HepG2 (cell line): Measurements from ENCODE around the gene COPZ1. TPM values are rescaled to one million over a fixed set of nuclear protein-coding genes. Genes with fewer than 3 reads are reported as not detected.

Experiments used
- CBFB ChIP-seq: sonication (generic); formaldehyde crosslinking; IDR thresholded peaks from 2 replicates; pipeline ENCODE4 v1.4.0; 2020; ENCODE audit warnings: missing genetic modification reagents
- CEBPB ChIP-seq: IDR thresholded peaks from 2 replicates; pipeline ENCODE4 v1.6.1; 2011; ENCODE audit warnings: low read depth, low read length, improper control_type of control experiment, borderline replicate concordance
- HOXA3 ChIP-seq: sonication (generic); formaldehyde crosslinking; IDR thresholded peaks from 2 replicates; pipeline ENCODE4 v1.5.0; 2020; ENCODE audit warnings: missing genetic modification reagents
- NCOA2 ChIP-seq: sonication (generic); formaldehyde crosslinking; IDR thresholded peaks from 2 replicates; pipeline ENCODE4 v1.8.0; 2022; ENCODE audit warnings: inconsistent platforms
- PREB ChIP-seq: sonication (generic); formaldehyde crosslinking; IDR thresholded peaks from 2 replicates; pipeline ENCODE4 v1.4.0; 2020; ENCODE audit warnings: missing genetic modification reagents
- THAP11 ChIP-seq: IDR thresholded peaks from 2 replicates; pipeline ENCODE4 v1.6.1; 2016; ENCODE audit warnings: missing biosample characterization, missing genetic modification reagents
- XRCC5 ChIP-seq: fragments of 200-400 bp; formaldehyde crosslinking; optimal IDR thresholded peaks from 2 replicates; pipeline ENCODE3; 2017; ENCODE audit warnings: mild to moderate bottlenecking, low read length
- ZBTB4 ChIP-seq: sonication (generic); formaldehyde crosslinking; IDR thresholded peaks from 2 replicates; pipeline ENCODE4 v1.4.0; 2020; ENCODE audit warnings: missing genetic modification reagents, mild to moderate bottlenecking, borderline replicate concordance
- ZEB1 ChIP-seq: IDR thresholded peaks from 2 replicates; pipeline ENCODE4 v1.6.1; 2012; ENCODE audit warnings: mild to moderate bottlenecking, low read depth, inconsistent platforms; ENCODE audit not compliant: insufficient replicate concordance
- ZMAT3 ChIP-seq: sonication (generic); formaldehyde crosslinking; conservative IDR thresholded peaks from 2 replicates; pipeline ENCODE4 v1.7.0; 2021; ENCODE audit warnings: missing genetic modification reagents
- ZNF12 ChIP-seq: sonication (generic); formaldehyde crosslinking; IDR thresholded peaks from 2 replicates; pipeline ENCODE4 v1.5.0; 2020; ENCODE audit warnings: missing genetic modification reagents
- ZNF121 ChIP-seq: sonication (generic); formaldehyde crosslinking; IDR thresholded peaks from 2 replicates; pipeline ENCODE4 v1.5.0; 2020; ENCODE audit warnings: mild to moderate bottlenecking, missing genetic modification reagents
- ZNF260 ChIP-seq: sonication (generic); formaldehyde crosslinking; IDR thresholded peaks from 2 replicates; pipeline ENCODE4 v1.4.0; 2020; ENCODE audit warnings: missing genetic modification reagents, low read depth, mild to moderate bottlenecking, borderline replicate concordance
- ZNF331 ChIP-seq: sonication (generic); formaldehyde crosslinking; IDR thresholded peaks from 2 replicates; pipeline ENCODE4 v1.4.0; 2020; ENCODE audit warnings: missing genetic modification reagents
- ZNF543 ChIP-seq: sonication (generic); formaldehyde crosslinking; IDR thresholded peaks from 2 replicates; pipeline ENCODE4 v1.4.0; 2020; ENCODE audit warnings: mild to moderate bottlenecking, missing genetic modification reagents
- ZNF614 ChIP-seq: IDR thresholded peaks from 2 replicates; pipeline ENCODE4 v1.6.1; 2018; ENCODE audit warnings: missing biosample characterization, missing genetic modification reagents, inconsistent platforms, borderline replicate concordance
- ZNF644 ChIP-seq: IDR thresholded peaks from 2 replicates; pipeline ENCODE4 v1.6.1; 2016; ENCODE audit warnings: low read depth
- polyA plus RNA-seq, 8 experiments: library from polyadenylated mRNA; depleted of rRNA in 3 of 8; stranded (reverse) in 7 of 8; unstranded in 1 of 8; fragments of >200 nt; fragmentation: Illumina TruSeq in 4 of 8; extraction: Trizol in 4 of 8; gene quantifications; 2 replicates each; pipeline versions ENCODE4 v1.2.1 to v1.2.3, GENCODE V29; 2011 to 2016; ENCODE audit warnings: low read depth in 4 of 8, missing spikeins in 1 of 8, mixed read lengths in 1 of 8; ENCODE audit not compliant: insufficient read depth in 1 of 8
- total RNA-seq, 5 experiments: library from RNA; depleted of rRNA; stranded (reverse); fragments of >200 nt; fragmentation: Illumina TruSeq; extraction: Trizol; gene quantifications; 2 replicates each; pipeline ENCODE4 v1.2.3, GENCODE V29; 2016; ENCODE audit warnings: low read depth in 1 of 5
- TF ChIP-seq, protein P1 (sequence below): IDR thresholded peaks from 2 replicates; pipeline ENCODE4 v1.6.1; 2016; ENCODE audit warnings: missing compliant biosample characterization, missing genetic modification reagents, borderline replicate concordance
- TF ChIP-seq, protein P2 (sequence below): sonication (generic); formaldehyde crosslinking; IDR thresholded peaks from 2 replicates; pipeline ENCODE4 v1.5.1; 2020; ENCODE audit warnings: missing genetic modification reagents, mild to moderate bottlenecking, borderline replicate concordance
- TF ChIP-seq, protein P3 (sequence below): sonication (generic); formaldehyde crosslinking; IDR thresholded peaks from 2 replicates; pipeline ENCODE4 v1.8.0; 2022; ENCODE audit warnings: missing genetic modification reagents, mild to moderate bottlenecking, moderate library complexity, borderline replicate concordance

COPZ1 gene
- total and polyA plus RNA-seq, 2 of the 13 experiments (the other 11 are each of a cell fraction or from before 2014, with no cell fraction given), result 125 to 184 TPM

GRCh38 chr12:54304187-54304810 lies 20.6 kb upstream of the COPZ1 start (continued):
- TF ChIP-seq, protein P1, sequence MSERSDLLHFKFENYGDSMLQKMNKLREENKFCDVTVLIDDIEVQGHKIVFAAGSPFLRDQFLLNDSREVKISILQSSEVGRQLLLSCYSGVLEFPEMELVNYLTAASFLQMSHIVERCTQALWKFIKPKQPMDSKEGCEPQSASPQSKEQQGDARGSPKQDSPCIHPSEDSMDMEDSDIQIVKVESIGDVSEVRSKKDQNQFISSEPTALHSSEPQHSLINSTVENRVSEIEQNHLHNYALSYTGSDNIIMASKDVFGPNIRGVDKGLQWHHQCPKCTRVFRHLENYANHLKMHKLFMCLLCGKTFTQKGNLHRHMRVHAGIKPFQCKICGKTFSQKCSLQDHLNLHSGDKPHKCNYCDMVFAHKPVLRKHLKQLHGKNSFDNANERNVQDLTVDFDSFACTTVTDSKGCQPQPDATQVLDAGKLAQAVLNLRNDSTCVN (CRISPR knock-in tag), result 0 out of 2 replicates have a peak, but pooled peaks have one; percentile 61
- TF ChIP-seq ZNF121 (CRISPR knock-in tag) (no peak), ZNF644 (CRISPR knock-in tag) (peak; percentile 91), ZNF614 (CRISPR knock-in tag) (peak; percentile 71; the same call in 1 of the 2 replicates), ZMAT3 (CRISPR knock-in tag) (no peak), CBFB (peak; percentile 80; the same call in 1 of the 2 replicates), ZBTB4 (peak; percentile 38; the same call in 1 of the 2 replicates), HOXA3 (peak; percentile 72), ZNF260 (CRISPR knock-in tag) (no peak), ZNF12 (CRISPR knock-in tag) (peak; percentile 83), PREB (CRISPR knock-in tag) (no peak), ZEB1 (peak; percentile 57), ZNF543 (no peak), NCOA2 (peak; percentile 71), THAP11 (CRISPR knock-in tag) (peak; percentile 63), XRCC5 (peak; percentile 79), CEBPB (peak; percentile 99), ZNF331 (CRISPR knock-in tag) (peak; percentile 89)
- TF ChIP-seq, protein P2, sequence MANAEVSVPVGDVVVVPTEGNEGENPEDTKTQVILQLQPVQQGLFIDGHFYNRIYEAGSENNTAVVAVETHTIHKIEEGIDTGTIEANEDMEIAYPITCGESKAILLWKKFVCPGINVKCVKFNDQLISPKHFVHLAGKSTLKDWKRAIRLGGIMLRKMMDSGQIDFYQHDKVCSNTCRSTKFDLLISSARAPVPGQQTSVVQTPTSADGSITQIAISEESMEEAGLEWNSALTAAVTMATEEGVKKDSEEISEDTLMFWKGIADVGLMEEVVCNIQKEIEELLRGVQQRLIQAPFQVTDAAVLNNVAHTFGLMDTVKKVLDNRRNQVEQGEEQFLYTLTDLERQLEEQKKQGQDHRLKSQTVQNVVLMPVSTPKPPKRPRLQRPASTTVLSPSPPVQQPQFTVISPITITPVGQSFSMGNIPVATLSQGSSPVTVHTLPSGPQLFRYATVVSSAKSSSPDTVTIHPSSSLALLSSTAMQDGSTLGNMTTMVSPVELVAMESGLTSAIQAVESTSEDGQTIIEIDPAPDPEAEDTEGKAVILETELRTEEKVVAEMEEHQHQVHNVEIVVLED (CRISPR knock-in tag), result no peak
- TF ChIP-seq, protein P3, sequence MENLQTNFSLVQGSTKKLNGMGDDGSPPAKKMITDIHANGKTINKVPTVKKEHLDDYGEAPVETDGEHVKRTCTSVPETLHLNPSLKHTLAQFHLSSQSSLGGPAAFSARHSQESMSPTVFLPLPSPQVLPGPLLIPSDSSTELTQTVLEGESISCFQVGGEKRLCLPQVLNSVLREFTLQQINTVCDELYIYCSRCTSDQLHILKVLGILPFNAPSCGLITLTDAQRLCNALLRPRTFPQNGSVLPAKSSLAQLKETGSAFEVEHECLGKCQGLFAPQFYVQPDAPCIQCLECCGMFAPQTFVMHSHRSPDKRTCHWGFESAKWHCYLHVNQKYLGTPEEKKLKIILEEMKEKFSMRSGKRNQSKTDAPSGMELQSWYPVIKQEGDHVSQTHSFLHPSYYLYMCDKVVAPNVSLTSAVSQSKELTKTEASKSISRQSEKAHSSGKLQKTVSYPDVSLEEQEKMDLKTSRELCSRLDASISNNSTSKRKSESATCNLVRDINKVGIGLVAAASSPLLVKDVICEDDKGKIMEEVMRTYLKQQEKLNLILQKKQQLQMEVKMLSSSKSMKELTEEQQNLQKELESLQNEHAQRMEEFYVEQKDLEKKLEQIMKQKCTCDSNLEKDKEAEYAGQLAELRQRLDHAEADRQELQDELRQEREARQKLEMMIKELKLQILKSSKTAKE (CRISPR knock-in tag), result peak; percentile 62; the same call in 1 of the 2 replicates
